Activated CD8-positive, alpha-beta T cell treated with anti-CD3 and anti-CD28 coated beads for 36 hours (primary cell): ENCODE data around the gene BAHD1. TPM values are rescaled to one million over a fixed set of nuclear protein-coding genes. Genes with fewer than 3 reads are reported as not detected.

Source experiments
- ATAC-seq: fragments of 200-7000 bp; cut with Tn5 transposase; one replicate; pipeline ENCODE4 v1.10.0; 2021; ENCODE audit warnings: mild to moderate bottlenecking, moderate library complexity
- CTCF ChIA-PET: fragments of 350-600 bp; sonication (Branson Sonifier 250); formaldehyde crosslinking; loops from one replicate; lab custom pipeline; 2021; ENCODE audit warnings: antibody characterized with exemption; lab: Charles Lee
- POLR2A ChIA-PET: fragments of 350-600 bp; sonication (Branson Sonifier 250); formaldehyde crosslinking; loops from one replicate; lab custom pipeline; 2021; ENCODE audit warnings: antibody characterized with exemption; lab: Charles Lee
- DNase-seq: peaks from one replicate; pipeline ENCODE4 v3.0.0-alpha.2; 2020
- H3K27ac Mint-ChIP-seq: one replicate; pipeline ENCODE4 v1.8.0; 2021; ENCODE audit warnings: mild to moderate bottlenecking, mixed read lengths
- H3K27me3 Mint-ChIP-seq: one replicate; pipeline ENCODE4 v1.8.0; 2021; ENCODE audit warnings: mixed read lengths
- H3K36me3 Mint-ChIP-seq: one replicate; pipeline ENCODE4 v1.8.0; 2021; ENCODE audit warnings: low read depth, mixed read lengths
- H3K4me1 Mint-ChIP-seq: one replicate; pipeline ENCODE4 v1.8.0; 2021; ENCODE audit warnings: low read depth, mixed read lengths
- H3K4me3 Mint-ChIP-seq: one replicate; pipeline ENCODE4 v1.8.0; 2021; ENCODE audit warnings: mild to moderate bottlenecking, moderate library complexity, mixed read lengths
- H3K9me3 Mint-ChIP-seq: one replicate; pipeline ENCODE4 v1.8.0; 2021; ENCODE audit warnings: mixed read lengths
- intact Hi-C: fragments of 100-400 bp; cut with micrococcal nuclease; formaldehyde crosslinking; loops from one replicate; pipeline ENCODE4 v1.10.0; 2022
- total RNA-seq, 2 experiments: library from RNA; stranded (reverse); gene quantifications; one replicate each; pipeline ENCODE4 v1.2.3, GENCODE V29; 2021
- TF ChIP-seq, protein P1 (sequence below): fragments of 200-600 bp; IDR thresholded peaks from one replicate; pipeline ENCODE4 v1.8.0; 2022; ENCODE audit warnings: antibody characterized with exemption, mild to moderate bottlenecking

BAHD1 gene
- total RNA-seq, 2 experiments from 2014 or later = 14.7 to 17.6 TPM

DNA sequence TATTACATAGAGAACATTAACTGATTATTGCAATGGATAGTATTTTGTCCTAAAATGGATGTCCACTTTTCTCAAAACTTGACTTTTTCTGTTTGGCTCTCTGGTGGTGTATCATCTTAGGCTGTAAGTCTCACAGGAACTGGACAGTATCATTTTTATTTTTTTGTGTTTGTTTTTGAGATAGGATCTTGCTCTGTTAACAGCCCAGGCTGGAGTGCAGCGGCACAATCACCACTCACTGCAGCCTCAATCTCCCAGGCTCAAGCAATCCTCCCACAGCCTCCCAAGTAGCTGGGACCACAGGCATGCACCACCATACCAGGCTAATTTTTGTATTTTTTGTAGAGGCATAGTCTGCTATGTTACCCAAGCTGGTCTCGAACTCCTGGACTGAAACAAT lies 43.2 kb downstream of the BAHD1 start:
- TF ChIP-seq, protein P1, sequence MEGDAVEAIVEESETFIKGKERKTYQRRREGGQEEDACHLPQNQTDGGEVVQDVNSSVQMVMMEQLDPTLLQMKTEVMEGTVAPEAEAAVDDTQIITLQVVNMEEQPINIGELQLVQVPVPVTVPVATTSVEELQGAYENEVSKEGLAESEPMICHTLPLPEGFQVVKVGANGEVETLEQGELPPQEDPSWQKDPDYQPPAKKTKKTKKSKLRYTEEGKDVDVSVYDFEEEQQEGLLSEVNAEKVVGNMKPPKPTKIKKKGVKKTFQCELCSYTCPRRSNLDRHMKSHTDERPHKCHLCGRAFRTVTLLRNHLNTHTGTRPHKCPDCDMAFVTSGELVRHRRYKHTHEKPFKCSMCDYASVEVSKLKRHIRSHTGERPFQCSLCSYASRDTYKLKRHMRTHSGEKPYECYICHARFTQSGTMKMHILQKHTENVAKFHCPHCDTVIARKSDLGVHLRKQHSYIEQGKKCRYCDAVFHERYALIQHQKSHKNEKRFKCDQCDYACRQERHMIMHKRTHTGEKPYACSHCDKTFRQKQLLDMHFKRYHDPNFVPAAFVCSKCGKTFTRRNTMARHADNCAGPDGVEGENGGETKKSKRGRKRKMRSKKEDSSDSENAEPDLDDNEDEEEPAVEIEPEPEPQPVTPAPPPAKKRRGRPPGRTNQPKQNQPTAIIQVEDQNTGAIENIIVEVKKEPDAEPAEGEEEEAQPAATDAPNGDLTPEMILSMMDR = no peak
- H3K4me3 Mint-ChIP-seq = no peak overlapping the region

GRCh38 chr15:40486066-40486770 lies 45.5 kb downstream of the BAHD1 start:
- Mint-ChIP-seq H3K4me1 (no peaks in the 10 kb centered on the region), H3K36me3 (no peaks in the 10 kb centered on the region), H3K27ac (no peak overlapping the region), H3K9me3 (no peaks in the 10 kb centered on the region), H3K27me3 (peaks cover 5% of the 10 kb centered on the region), H3K4me3 (no peak overlapping the region)
- ATAC-seq (no peak), DNase-seq (no peak)
- TF ChIP-seq, protein P1 = no peak
- intact Hi-C loops = no loop called here
- ChIA-PET POLR2A (no interaction called here), CTCF (no interaction called here)

More for the DNA sequence above, 43.2 kb downstream of the BAHD1 start:
- intact Hi-C loops = no loop called here
- H3K9me3 Mint-ChIP-seq = no peaks in the 10 kb centered on the region
- no peaks in the 10 kb centered on the region for H3K36me3 Mint-ChIP-seq
- peaks cover 5% of the 10 kb centered on the region for H3K27me3 Mint-ChIP-seq
- no peak for ATAC-seq
- ChIA-PET POLR2A (no interaction called here), CTCF (interaction anchor here (0.6 to 0.8 kb wide), 2 partner anchors 35 to 120 kb away, joined by 3 read pairs; no protein-coding TSS in a partner anchor)
- no peak for DNase-seq
- H3K4me1 Mint-ChIP-seq = no peaks in the 10 kb centered on the region
- H3K27ac Mint-ChIP-seq = no peak overlapping the region

DNA sequence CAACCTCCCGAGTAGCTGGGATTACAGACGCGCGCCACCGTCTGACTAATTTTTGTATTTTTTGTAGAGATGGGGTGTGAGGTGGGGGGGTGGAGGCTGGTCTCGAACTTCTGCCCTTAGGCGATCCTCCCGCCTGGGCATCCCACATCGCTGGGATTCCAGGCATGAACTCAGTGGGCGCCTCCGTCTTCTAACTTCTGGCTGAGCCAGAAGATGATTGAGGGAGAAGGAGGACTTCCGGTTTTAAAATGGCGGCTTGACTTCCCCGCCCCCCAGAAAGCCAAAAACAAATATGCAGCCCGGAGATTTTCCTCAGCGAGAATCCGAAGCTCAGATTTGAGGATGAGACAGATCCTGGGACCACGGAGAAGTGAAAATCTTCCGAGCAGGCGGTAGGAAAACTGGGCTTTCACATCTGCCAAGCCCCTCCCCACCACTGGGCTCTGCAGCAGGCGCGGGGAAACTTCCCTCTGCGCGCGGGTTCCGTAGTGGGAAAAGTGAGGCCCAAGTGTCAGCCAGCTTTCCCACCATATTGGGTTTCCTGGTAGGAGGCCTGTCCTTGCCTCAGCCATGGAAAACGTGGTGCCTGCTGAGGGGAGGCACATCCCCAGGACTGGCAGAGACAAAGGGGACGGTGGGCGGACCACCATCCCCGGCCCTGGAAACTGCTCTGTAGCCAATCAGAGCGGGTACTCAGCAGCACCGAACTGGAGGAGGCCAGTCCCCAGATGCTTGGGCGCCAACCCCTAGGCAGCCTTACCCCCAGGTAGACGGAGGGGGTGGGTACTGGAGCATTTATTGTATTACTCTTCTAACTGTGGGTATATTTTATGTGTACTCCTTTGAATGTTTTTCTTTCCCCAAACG lies 47.3 kb downstream of the BAHD1 start:
- Mint-ChIP-seq H3K9me3 (no peaks in the 10 kb centered on the region), H3K27ac (no peak overlapping the region), H3K4me1 (peaks cover 4% of the 10 kb centered on the region), H3K27me3 (no peaks in the 10 kb centered on the region), H3K36me3 (no peaks in the 10 kb centered on the region), H3K4me3 (no peak overlapping the region)
- CTCF ChIA-PET = interaction anchor here (0.8 kb wide), 1 partner anchor 32 kb away, joined by 3 read pairs; no protein-coding TSS in a partner anchor
- TF ChIP-seq, protein P1 = no peak
- no peak for ATAC-seq
- no peak for DNase-seq
- intact Hi-C loops = no loop called here
- POLR2A ChIA-PET = no interaction called here

DNA sequence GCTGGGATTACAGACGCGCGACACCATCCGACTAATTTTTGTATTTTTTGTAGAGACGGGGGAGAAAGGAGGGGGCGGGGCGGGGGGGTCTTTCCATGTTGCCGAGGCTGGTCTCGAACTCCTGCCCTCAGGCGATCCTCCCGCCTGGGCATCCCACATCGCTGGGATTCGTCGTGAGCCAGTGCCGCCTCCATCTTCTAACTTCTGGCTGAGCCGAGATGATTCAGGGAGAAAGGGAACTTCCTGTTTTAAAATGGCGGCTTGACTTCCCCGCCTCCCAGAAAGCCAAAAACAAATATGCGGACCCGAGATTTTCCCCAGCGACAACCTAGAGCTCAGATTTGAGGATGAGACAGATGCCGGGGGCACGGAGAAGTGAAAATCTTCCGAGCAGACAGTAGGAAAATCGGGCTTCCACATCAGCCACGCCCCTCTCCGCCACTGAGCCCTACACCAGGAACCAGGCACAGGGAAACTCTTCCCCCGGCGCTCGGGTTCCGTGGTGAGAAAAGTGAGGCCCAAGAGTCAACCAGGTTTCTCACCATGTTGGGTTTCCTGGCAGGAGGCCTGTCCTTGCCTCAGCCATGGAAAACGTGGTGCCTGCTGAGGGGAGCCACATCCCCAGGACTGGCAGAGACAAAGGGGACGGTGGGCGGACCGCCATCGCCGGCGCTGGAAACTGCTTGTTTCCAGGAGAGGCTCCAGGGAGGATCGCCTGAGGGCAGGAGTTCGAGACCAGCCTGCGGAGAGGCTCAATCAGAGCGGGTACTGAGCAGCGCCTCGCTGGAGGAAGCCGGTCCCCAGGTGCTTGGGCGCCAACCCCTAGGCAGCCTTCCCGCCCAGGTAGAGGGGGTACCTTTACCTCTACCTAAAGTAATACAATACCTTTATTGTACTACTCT lies 48.8 kb downstream of the BAHD1 start:
- DNase-seq (no peak), ATAC-seq (no peak)
- no peaks in the 10 kb centered on the region for H3K36me3 Mint-ChIP-seq
- peaks cover 18% of the 10 kb centered on the region for H3K4me1 Mint-ChIP-seq
- H3K4me3 Mint-ChIP-seq = no peak overlapping the region
- POLR2A ChIA-PET = no interaction called here
- no peaks in the 10 kb centered on the region for H3K27me3 Mint-ChIP-seq
- no peak overlapping the region for H3K27ac Mint-ChIP-seq
- H3K9me3 Mint-ChIP-seq = no peaks in the 10 kb centered on the region
- CTCF ChIA-PET = no interaction called here
- intact Hi-C loops = loop anchor here (5.0 kb wide), 1 partner anchor 37 kb away; no protein-coding TSS in a partner anchor
- TF ChIP-seq, protein P1 = no peak
